T47D (cell line): ENCODE data around the gene DTNB.
A peak's percentile ranks its signal among the peaks of the same experiment; 100 is the strongest.
"Not testable (repeated sequence)": the region's sequence is repeated elsewhere in the genome, so short reads cannot be mapped to it uniquely, and the experiment has no call there.

Experiments
- DNase-seq, 2 experiments: peaks; one replicate each; pipeline versions ENCODE4 v3.0.0 to v3.0.0-alpha.2; 2011 to 2012; ENCODE audit warnings: low read depth in 1 of 2, low spot score in 1 of 2
- JUND ChIP-seq: IDR thresholded peaks from 2 replicates; pipeline ENCODE4 v1.6.1; 2012; ENCODE audit warnings: low read depth
- in situ Hi-C: cut with HindIII; loops from 2 replicates; pipeline ENCODE4 v1.10.0; 2016; ENCODE audit warnings: low sequenced_read_pairs, low pct_unique_long_range_greater_than_20kb

DTNB gene

GRCh38 chr2:25671622-25672021 lies 1.8 kb downstream of the DTNB start:
- in situ Hi-C loops: no loop called here
- no peak for TF ChIP-seq JUND
- peak in 1 of 2 experiments; percentile 81 for DNase-seq

- no peak for TF ChIP-seq JUND
- in situ Hi-C loops: no loop called here
Measured at GRCh38 chr2:25669520-25669919, 3.9 kb downstream of the DTNB start.

GRCh38 chr2:25666218-25666617 lies 7.2 kb downstream of the DTNB start:
- in situ Hi-C loops: no loop called here
- no peak for DNase-seq
- TF ChIP-seq JUND: no peak

More at GRCh38 chr2:25669520-25669919, 3.9 kb downstream of the DTNB start:
- DNase-seq: no peak

GRCh38 chr2:25665429-25665828 lies 7.9 kb downstream of the DTNB start:
- in situ Hi-C loops, DNase-seq: not testable (repeated sequence)

GRCh38 chr2:25664965-25665307 lies 8.4 kb downstream of the DTNB start:
- no peak for TF ChIP-seq JUND
- no peak for DNase-seq
- in situ Hi-C loops: no loop called here

GRCh38 chr2:25664183-25664964 lies 9.0 kb downstream of the DTNB start:
- TF ChIP-seq JUND: no peak
- in situ Hi-C loops: no loop called here
- peak; percentile 26 to 84 for DNase-seq

GRCh38 chr2:25655316-25655715 lies 18.1 kb downstream of the DTNB start:
- in situ Hi-C loops: no loop called here
- no peak for TF ChIP-seq JUND
- DNase-seq: no peak

- in situ Hi-C loops: no loop called here
- no peak for DNase-seq
- no peak for TF ChIP-seq JUND
Measured at GRCh38 chr2:25654801-25655200, 18.6 kb downstream of the DTNB start.

- no peak for DNase-seq
- TF ChIP-seq JUND: no peak
- in situ Hi-C loops: no loop called here
Measured at GRCh38 chr2:25651782-25652455, 21.5 kb downstream of the DTNB start.

- peak in 1 of 2 experiments; percentile 71 for DNase-seq
- in situ Hi-C loops: no loop called here
- no peak for TF ChIP-seq JUND
Measured at GRCh38 chr2:25651066-25651465, 22.3 kb downstream of the DTNB start.

GRCh38 chr2:25650256-25650655 lies 23.1 kb downstream of the DTNB start:
- in situ Hi-C loops: no loop called here
- no peak for TF ChIP-seq JUND
- no peak for DNase-seq

- no peak for TF ChIP-seq JUND
- in situ Hi-C loops: no loop called here
- no peak for DNase-seq
Measured at GRCh38 chr2:25649786-25650185, 23.6 kb downstream of the DTNB start.

GRCh38 chr2:25642298-25642697 lies 31.1 kb downstream of the DTNB start:
- no peak for DNase-seq
- in situ Hi-C loops: no loop called here
- TF ChIP-seq JUND: no peak
